ENCODE data around the gene TM7SF2. TPM values are rescaled to one million over a fixed set of nuclear protein-coding genes. Genes with fewer than 3 reads are reported as not detected.
A peak's percentile ranks its signal among the peaks of the same experiment; 100 is the strongest.

TM7SF2 gene
- total and polyA plus RNA-seq, 2 of the 13 experiments (the other 11 are each of a cell fraction or from before 2014, with no cell fraction given): 56.0 to 66.9 TPM

GRCh38 chr11:65111744-65112545 is at the start of gene TM7SF2 (continued):
- TF ChIP-seq ZNF142 (CRISPR knock-in tag; IDR thresholded peaks at IDR 0.05) (no peak), GPN1 (CRISPR knock-in tag; IDR thresholded peaks at IDR 0.05; ENCODE audit: borderline replicate concordance) (no peak), SRSF4 (IDR thresholded peaks at IDR 0.05; ENCODE audit: low read depth, low read length, poor library complexity, severe bottlenecking) (no peak), POLR2A (IDR thresholded peaks at IDR 0.05; ENCODE audit: insufficient read depth in 1 of 2, low read depth in 2 of 2, low read length in 2 of 2) (peak in 1 of 2 experiments; percentile 98; a peak in 2 of 4 replicates), HNF4A (CRISPR knock-in tag; IDR thresholded peaks at IDR 0.05) (no peak; the same call in 1 of the 2 replicates), SUZ12 (IDR thresholded peaks at IDR 0.05; ENCODE audit: low read depth, low read length) (no peak), ZFY (CRISPR knock-in tag; IDR thresholded peaks at IDR 0.05) (peak; percentile 69), U2AF1 (optimal IDR thresholded peaks at IDR 0.05; ENCODE audit: low read depth, low read length) (no peak), LCORL (IDR thresholded peaks at IDR 0.05) (no peak), LCORL (CRISPR knock-in tag; IDR thresholded peaks at IDR 0.05) (no peak), PCBP2 (optimal IDR thresholded peaks at IDR 0.05; ENCODE audit: low read depth, low read length, poor library complexity, severe bottlenecking) (no peak), TERF1 (CRISPR knock-in tag; IDR thresholded peaks at IDR 0.05) (no peak), ADNP (CRISPR knock-in tag; IDR thresholded peaks at IDR 0.05) (no peak), ZSCAN9 (CRISPR knock-in tag; IDR thresholded peaks at IDR 0.05; ENCODE audit: borderline replicate concordance) (no peak), ZNF563 (CRISPR knock-in tag; IDR thresholded peaks at IDR 0.05) (no peak; the same call in 1 of the 2 replicates), ZSCAN21 (CRISPR knock-in tag; IDR thresholded peaks at IDR 0.05; ENCODE audit: borderline replicate concordance) (no peak), MAX (IDR thresholded peaks at IDR 0.05) (no peak; the same call in 1 of the 2 replicates), ASH2L (IDR thresholded peaks at IDR 0.05; ENCODE audit: insufficient read length, low read depth, low read length) (no peak), NRL (CRISPR knock-in tag; IDR thresholded peaks at IDR 0.05; ENCODE audit: borderline replicate concordance) (no peak), THYN1 (CRISPR knock-in tag; IDR thresholded peaks at IDR 0.05; ENCODE audit: borderline replicate concordance, low read depth) (no peak), RBM22 (optimal IDR thresholded peaks at IDR 0.05; ENCODE audit: low read length) (peak; percentile 96), ZNF501 (CRISPR knock-in tag; IDR thresholded peaks at IDR 0.05) (peak; percentile 68; the same call in 1 of the 2 replicates), ZNF235 (CRISPR knock-in tag; IDR thresholded peaks at IDR 0.05; ENCODE audit: borderline replicate concordance) (peak; percentile 29; the same call in 1 of the 2 replicates)

All from HepG2 (cell line).